Activated T-cell treated with anti-CD3 and anti-CD28 coated beads, Interleukin-2, amount 50 U/mL, for 1 hour (primary cell): Measurements from ENCODE around the gene SLC2A8.
A peak's percentile ranks its signal among the peaks of the same experiment; 100 is the strongest.

ENCODE experiments used
- DNase-seq: peaks from one replicate; pipeline ENCODE4 v3.0.0-alpha.2; 2020

The SLC2A8 gene

GRCh38 chr9:127403507-127404192 lies 6.7 kb downstream of the SLC2A8 start:
- DNase-seq, result no peak

DNA sequence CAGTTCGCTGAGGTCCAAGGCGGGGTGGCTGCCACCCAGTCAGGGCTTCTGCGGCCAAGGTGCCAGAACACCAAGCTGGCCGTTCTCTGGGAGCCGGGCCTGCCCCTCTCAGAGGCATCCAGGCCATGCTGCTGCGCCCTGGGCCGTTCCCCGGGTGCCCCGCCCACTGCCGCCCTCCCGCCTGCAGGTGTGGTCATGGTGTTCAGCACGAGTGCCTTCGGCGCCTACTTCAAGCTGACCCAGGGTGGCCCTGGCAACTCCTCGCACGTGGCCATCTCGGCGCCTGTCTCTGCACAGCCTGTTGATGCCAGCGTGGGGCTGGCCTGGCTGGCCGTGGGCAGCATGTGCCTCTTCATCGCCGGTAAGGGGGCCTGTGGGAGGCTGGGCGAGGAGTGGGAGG lies 7.7 kb downstream of the SLC2A8 start:
- no peak for DNase-seq

DNA sequence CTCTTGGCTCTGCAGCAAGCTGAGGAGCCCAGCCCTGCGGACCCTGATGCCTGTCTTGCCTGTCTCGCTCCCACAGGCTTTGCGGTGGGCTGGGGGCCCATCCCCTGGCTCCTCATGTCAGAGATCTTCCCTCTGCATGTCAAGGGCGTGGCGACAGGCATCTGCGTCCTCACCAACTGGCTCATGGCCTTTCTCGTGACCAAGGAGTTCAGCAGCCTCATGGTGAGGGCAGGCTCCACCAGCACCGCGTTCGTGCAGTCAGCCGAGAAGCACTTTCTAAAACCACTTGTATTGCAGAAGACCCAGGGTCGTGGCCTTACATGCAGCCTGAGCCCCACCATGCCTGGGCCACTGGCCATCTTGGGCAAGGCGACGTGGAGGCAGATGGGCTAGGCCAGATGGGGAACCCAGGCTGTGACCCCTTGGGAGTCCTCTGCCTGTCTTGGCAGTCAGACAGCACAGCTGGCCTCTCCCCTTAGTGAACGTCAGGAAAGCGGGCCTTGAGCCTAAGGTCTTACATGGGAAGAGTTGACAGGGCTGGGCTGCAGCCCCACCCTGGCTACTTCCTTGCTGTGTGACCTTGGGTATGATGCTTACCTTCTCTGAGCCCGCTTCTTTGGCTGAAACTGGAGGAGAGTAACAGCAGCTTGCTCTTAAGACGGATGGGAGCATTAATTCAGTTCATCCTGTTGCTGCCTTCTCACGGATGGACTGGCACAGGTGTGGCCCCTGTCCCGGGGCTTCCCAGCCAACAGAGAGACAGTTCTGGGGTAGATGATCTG lies 8.6 kb downstream of the SLC2A8 start:
- DNase-seq, result no peak

- no peak for DNase-seq
These were observed 10.0 kb downstream of the SLC2A8 start for GRCh38 chr9:127406799-127407491.

- no peak for DNase-seq
These were observed 10.5 kb downstream of the SLC2A8 start for GRCh38 chr9:127407492-127407843.

GRCh38 chr9:127411122-127411521 lies 14.2 kb downstream of the SLC2A8 start:
- no peak for DNase-seq

GRCh38 chr9:127415141-127415540 lies 18.2 kb downstream of the SLC2A8 start:
- DNase-seq, result no peak

GRCh38 chr9:127415657-127416056 lies 18.7 kb downstream of the SLC2A8 start:
- no peak for DNase-seq

GRCh38 chr9:127417131-127418036 lies 20.4 kb downstream of the SLC2A8 start:
- DNase-seq, result no peak

- peak; percentile 51 for DNase-seq
These were observed 21.1 kb downstream of the SLC2A8 start for GRCh38 chr9:127418037-127418471.

GRCh38 chr9:127419348-127419747 lies 22.4 kb downstream of the SLC2A8 start:
- DNase-seq, result no peak

DNA sequence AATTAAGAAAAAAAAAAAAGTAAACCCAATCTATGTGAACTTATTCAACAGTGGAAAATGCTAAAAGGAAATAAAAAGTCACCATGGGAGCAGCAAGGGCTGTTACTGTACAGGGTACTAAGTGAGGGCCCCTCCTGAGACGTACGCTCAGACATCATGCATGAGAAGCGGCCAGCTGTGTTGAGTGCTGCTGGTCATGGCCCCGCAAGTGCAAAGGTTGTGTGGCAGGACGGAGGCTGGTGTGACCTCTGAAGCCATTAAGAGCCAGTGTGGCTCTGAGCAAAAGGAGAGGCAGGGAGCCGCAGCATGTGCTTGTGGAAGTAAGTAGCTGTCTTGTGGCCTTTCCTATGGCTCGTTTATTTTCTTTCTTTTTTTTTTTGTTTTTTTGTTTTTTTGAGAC lies 24.1 kb downstream of the SLC2A8 start:
- no peak for DNase-seq

DNA sequence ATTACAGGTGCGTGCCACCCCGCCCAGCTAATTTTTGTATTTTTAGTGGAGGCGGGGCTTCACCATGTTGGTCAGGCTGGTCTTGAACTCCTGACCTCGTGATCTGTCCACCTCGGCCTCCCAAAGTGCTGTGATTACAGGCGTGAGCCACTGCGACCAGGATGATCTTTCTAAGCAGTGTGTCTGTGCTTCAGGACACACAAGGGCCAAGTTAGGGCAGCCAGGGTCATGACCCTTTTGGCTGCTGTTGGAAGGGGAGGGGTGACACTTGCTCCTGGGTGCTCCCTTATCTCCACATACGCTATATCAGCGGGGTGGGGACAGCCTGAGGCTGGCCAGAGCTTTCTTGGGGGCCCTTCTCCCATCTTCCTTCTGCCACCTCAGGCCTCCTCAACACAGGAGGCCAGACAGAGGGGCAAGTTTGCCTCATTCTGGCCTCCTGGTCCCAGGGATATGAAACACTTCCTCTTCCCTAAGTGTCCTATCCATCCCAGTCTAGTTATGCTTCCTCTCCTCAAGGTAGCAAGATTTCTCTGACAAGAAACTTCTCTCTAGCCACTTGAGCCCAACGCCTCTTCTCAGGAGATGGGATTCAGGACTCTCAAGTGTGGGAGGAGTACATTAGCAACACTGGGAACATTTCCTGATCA lies 25.3 kb downstream of the SLC2A8 start:
- no peak for DNase-seq

DNA sequence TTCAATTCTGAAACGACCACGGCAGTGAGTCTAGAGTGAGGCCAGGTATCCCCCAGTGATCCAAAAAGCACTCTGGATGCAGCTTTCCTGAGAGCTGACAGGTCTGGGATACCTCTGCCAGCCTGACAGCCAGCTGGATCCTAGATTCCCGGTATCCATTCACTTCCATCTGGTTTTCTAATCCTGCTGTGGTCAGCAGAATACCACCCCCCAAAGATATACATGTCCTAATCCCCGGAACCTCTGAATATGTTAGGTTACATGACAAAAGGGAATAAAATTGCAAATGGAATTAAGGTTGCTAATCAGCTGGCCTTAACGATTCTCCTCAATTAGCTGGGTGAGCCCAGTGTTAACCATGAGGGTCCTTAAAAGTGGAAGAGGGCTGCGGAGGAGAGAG lies 25.8 kb downstream of the SLC2A8 start:
- no peak for DNase-seq

- no peak for DNase-seq
These were observed 26.5 kb downstream of the SLC2A8 start for GRCh38 chr9:127423476-127423933.

- peak; percentile 91 for DNase-seq
These were observed 27.1 kb downstream of the SLC2A8 start, which contains the start of gene ZNF79 for GRCh38 chr9:127423934-127424675. Gene ZNF79, plus strand, starts transcription at chr9:127424382. Its CDS starts 406 bp downstream, at chr9:127424788.

GRCh38 chr9:127424676-127424999 lies 27.7 kb downstream of the SLC2A8 start:
- DNase-seq, result no peak

GRCh38 chr9:127426756-127427155 lies 29.8 kb downstream of the SLC2A8 start:
- no peak for DNase-seq

DNA sequence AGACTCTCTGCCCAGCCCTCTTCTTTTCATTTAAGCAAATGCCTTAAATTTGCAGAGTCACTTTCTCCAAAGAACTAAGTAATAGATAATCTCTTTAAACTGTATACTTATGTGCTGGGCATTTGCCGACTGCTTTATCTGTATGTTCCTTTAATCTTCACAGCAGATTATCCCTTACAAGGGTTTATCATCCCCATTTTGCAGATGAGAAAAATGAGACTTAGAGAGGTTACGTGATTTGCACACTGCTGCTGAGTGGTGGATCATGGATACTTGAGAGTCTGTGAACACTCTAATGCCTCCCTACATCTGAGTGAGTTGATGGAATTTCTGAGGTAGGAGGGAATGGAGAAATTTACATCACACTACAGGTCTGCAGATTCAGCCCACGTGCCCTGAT lies 31.4 kb downstream of the SLC2A8 start:
- no peak for DNase-seq

DNA sequence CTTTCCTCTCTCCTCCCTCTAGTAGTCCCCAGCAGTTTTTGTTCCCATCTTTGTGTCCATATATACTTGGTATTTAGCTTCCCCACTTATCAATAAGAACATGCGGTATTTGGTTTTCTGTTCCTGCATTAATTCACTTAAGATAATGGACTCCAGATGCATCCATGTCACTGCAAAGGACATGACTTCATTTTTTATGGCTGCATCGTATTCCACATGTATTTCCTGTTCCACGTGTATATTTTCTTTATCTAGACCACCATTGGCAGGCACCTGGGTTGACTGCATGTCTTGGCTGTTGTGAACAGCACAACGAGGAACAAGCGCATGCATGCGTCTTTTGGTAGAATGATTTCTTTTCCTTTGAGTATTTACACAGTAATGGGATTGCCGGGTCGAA lies 33.4 kb downstream of the SLC2A8 start:
- DNase-seq, result no peak

- DNase-seq, result peak; percentile 34
These were observed 40.7 kb downstream of the SLC2A8 start for GRCh38 chr9:127437497-127438264.
